ENCODE data around the gene IP6K1.
"Not testable (repeated sequence)": the region's sequence is repeated elsewhere in the genome, so short reads cannot be mapped to it uniquely, and the experiment has no call there.

The IP6K1 gene

GRCh38 chr3:49769286-49769915, 16.9 kb downstream of the IP6K1 start:
- DNase-seq (ENCODE audit: low read depth in 2 of 2): no peak

GRCh38 chr3:49763981-49764380, 22.4 kb downstream of the IP6K1 start:
- no peak for DNase-seq (ENCODE audit: low read depth in 2 of 2)

GRCh38 chr3:49761661-49762060, 24.7 kb downstream of the IP6K1 start:
- DNase-seq (ENCODE audit: low read depth in 2 of 2): no peak

GRCh38 chr3:49759226-49759625, 27.1 kb downstream of the IP6K1 start:
- no peak for DNase-seq (ENCODE audit: low read depth in 2 of 2)

- DNase-seq (ENCODE audit: low read depth in 2 of 2): no peak
Measured at GRCh38 chr3:49757197-49757596, 29.1 kb downstream of the IP6K1 start.

- no peak for DNase-seq (ENCODE audit: low read depth in 2 of 2)
Measured at GRCh38 chr3:49756036-49756435, 30.3 kb downstream of the IP6K1 start.

- DNase-seq (ENCODE audit: low read depth in 2 of 2): no peak
Measured at GRCh38 chr3:49754536-49754935, 31.8 kb downstream of the IP6K1 start.

GRCh38 chr3:49751501-49751900, 34.8 kb downstream of the IP6K1 start:
- no peak for DNase-seq (ENCODE audit: low read depth in 2 of 2)

- DNase-seq (ENCODE audit: low read depth in 2 of 2): no peak
Measured at GRCh38 chr3:49750056-49750455, 36.3 kb downstream of the IP6K1 start.

GRCh38 chr3:49748874-49749273, 37.5 kb downstream of the IP6K1 start:
- not testable (repeated sequence) for DNase-seq (ENCODE audit: low read depth in 2 of 2)

- no peak for DNase-seq (ENCODE audit: low read depth in 2 of 2)
Measured at GRCh38 chr3:49747792-49748480, 38.4 kb downstream of the IP6K1 start.

- DNase-seq (ENCODE audit: low read depth in 2 of 2): no peak
Measured at GRCh38 chr3:49745986-49746385, 40.4 kb downstream of the IP6K1 start.

GRCh38 chr3:49740427-49740826, 45.9 kb downstream of the IP6K1 start:
- DNase-seq (ENCODE audit: low read depth in 2 of 2): no peak

GRCh38 chr3:49738067-49738713, 48.2 kb downstream of the IP6K1 start:
- DNase-seq (ENCODE audit: low read depth in 2 of 2): no peak

- no peak for DNase-seq (ENCODE audit: low read depth in 2 of 2)
Measured at GRCh38 chr3:49734752-49735151, 51.6 kb downstream of the IP6K1 start.

- no peak for DNase-seq (ENCODE audit: low read depth in 2 of 2)
Measured at GRCh38 chr3:49733551-49733950, 52.8 kb downstream of the IP6K1 start.

- no peak for DNase-seq (ENCODE audit: low read depth in 2 of 2)
Measured at GRCh38 chr3:49732597-49732996, 53.7 kb downstream of the IP6K1 start.

- no peak for DNase-seq (ENCODE audit: low read depth in 2 of 2)
Measured at GRCh38 chr3:49729966-49730609, 56.3 kb downstream of the IP6K1 start.

- no peak for DNase-seq (ENCODE audit: low read depth in 2 of 2)
Measured at GRCh38 chr3:49727924-49728361, 58.4 kb downstream of the IP6K1 start.

- no peak for DNase-seq (ENCODE audit: low read depth in 2 of 2)
Measured at GRCh38 chr3:49727154-49727923, 59.0 kb downstream of the IP6K1 start.

- no peak for DNase-seq (ENCODE audit: low read depth in 2 of 2)
Measured at GRCh38 chr3:49725906-49726681, 60.2 kb downstream of the IP6K1 start.

Data from fibroblast of skin of left biceps (primary cell).